ENCODE data around the gene USP6.

- TF ChIP-seq CTCF (IDR thresholded peaks at IDR 0.05) = no peak
- TF ChIP-seq POLR2A (IDR thresholded peaks at IDR 0.05) = no peak
These were observed 84.5 kb downstream of the USP6 start for GRCh38 chr17:5200360-5200759.
